ENCODE results near the gene TDRD1. TPM values are rescaled to one million over a fixed set of nuclear protein-coding genes. Genes with fewer than 3 reads are reported as not detected.

TDRD1 gene
- total RNA-seq, 2 donors from 2014 or later = 0.20 to 0.31 TPM

DNA sequence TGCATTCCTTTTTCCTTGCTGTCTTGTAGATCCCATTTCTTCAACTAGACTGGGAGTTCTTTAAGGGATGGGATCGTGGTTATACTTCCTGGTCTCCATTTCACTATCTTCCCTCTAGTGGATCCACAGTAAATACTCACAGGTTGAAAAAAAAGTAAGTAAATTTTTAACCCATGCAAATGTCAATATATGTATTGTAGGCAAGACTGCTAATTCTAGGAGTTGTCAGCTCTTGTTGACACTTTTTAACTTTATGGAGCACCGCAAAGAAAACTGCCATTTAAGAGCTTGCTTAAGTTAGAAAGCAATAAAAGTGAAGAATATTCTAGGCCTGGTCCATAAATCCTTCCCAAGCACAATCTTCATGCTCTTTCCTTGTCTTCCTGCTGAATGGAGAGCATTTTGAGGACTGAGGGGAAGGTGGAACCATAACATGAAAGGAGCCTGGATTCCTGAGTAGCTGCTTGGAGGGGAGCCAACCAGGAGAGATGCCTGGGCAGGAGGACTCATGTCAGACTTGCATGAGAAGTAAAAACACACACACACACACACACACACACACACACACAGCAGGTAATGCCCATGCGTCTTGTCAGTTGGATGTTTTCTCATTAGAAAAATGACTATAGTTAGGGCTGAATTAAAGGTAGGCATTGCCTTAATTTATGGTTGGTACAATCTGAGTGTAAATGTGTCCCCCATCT lies 92.1 kb downstream of the TDRD1 start:
- Mint-ChIP-seq H3K9me3 (no peaks in the 10 kb centered on the region), H3K36me3 (no peaks in the 10 kb centered on the region), H3K27ac (no peak overlapping the region)
- ATAC-seq (no peak), DNase-seq (ENCODE audit: low spot score in 2 of 2) (no peak)

DNA sequence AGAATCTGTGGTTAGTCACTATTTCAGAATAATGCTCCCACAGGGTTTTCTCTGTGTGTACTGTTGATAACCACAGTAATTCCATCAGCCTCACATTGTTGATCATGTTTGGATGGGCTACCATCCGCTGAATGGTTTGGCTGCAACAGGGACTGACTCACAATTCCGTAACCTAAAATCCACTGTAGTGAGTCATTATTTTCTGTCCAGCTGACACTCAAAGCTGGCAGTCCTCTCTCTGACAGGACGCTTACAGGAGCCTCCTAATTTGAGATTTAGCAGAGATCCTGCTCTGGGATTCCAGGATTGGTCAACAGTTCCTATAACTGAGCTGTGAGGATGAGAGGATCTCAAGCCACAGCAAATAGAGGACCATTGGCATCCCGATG lies 92.6 kb downstream of the TDRD1 start:
- no peaks in the 10 kb centered on the region for H3K9me3 Mint-ChIP-seq
- H3K36me3 Mint-ChIP-seq = no peaks in the 10 kb centered on the region
- DNase-seq (ENCODE audit: low spot score in 2 of 2) (no peak), ATAC-seq (no peak)
- H3K27ac Mint-ChIP-seq = no peak overlapping the region

DNA sequence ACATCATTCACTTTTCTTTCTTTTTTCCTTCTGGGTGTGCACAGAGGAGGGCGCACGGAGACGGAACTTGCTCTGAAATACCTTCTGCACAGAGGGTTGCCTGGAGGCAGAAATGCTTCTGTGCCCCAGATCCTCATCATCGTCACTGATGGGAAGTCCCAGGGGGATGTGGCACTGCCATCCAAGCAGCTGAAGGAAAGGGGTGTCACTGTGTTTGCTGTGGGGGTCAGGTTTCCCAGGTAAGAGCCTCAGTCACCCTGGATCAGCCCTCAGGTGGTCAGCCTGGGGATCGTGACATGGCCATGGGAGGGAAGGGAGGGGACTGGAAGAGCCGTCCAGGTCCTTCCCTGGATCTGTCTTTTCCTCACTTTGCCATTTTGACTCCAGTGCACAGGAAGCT lies 93.5 kb downstream of the TDRD1 start:
- no peak for DNase-seq (ENCODE audit: low spot score in 2 of 2)
- Mint-ChIP-seq H3K27ac (no peak overlapping the region), H3K36me3 (no peaks in the 10 kb centered on the region), H3K9me3 (no peaks in the 10 kb centered on the region)
- no peak for ATAC-seq

DNA sequence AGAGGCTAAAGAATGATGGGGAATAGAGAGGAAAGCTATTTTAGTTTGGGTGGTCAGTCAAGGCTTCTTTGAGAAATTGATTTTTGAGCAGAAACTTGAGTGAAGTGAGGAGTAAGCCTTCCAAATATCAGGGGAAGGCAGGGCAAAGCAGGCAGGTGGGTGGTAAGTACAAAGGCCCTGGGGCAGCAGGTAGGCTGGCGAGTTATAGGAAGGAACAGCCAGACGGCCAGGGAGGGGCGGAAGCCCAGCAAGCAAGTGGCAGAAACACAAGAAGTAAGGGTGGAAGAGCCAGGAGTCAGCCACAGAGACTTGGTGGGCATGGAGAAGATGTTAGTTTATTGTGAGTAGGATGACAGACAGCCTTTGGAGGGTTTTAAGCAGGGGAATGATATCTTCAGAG lies 94.8 kb downstream of the TDRD1 start:
- Mint-ChIP-seq H3K27ac (no peak overlapping the region), H3K9me3 (no peaks in the 10 kb centered on the region), H3K36me3 (no peaks in the 10 kb centered on the region)
- DNase-seq (ENCODE audit: low spot score in 2 of 2) (no peak), ATAC-seq (no peak)

DNA sequence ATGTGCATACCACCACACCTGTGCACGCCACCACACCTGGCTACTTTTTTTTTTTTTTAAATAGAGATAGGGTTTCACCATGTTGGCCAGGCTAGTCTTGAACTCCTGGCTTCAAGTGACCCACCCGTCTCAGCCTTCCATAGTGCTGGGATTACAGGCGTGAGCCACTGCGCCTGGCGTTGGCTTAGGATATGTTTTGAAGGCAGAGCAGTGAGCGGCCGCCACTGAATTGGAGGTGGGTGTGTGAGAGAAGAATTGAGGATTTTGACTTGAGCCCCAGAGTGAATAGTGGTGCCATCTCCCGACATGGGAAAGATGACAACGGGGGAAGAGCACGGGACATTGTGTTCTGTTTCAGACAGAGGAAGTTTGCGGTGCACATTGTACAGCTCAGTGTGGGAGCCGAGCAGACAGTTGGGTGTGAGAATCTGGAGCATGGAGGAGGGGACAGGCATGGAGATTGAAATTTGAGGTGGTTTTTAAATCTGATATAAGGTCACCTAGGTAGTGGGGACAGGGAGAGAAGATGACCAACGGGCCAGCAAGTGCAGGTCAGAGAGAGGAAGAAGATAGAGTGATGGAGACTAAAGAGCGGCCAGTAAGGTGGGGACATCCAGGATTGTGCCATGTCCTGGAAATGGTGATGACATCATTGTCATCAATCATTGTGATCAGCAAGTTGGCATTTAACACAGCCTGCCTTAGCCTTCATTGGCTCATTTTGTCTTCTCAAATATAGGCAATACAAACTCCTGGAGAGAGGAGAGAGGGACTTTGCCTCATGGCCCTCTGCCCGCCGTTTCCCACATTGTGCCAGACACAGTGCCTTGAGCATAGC lies 95.7 kb downstream of the TDRD1 start:
- H3K9me3 Mint-ChIP-seq = no peaks in the 10 kb centered on the region
- H3K36me3 Mint-ChIP-seq = no peaks in the 10 kb centered on the region
- no peak for ATAC-seq
- no peak overlapping the region for H3K27ac Mint-ChIP-seq
- no peak for DNase-seq (ENCODE audit: low spot score in 2 of 2)

DNA sequence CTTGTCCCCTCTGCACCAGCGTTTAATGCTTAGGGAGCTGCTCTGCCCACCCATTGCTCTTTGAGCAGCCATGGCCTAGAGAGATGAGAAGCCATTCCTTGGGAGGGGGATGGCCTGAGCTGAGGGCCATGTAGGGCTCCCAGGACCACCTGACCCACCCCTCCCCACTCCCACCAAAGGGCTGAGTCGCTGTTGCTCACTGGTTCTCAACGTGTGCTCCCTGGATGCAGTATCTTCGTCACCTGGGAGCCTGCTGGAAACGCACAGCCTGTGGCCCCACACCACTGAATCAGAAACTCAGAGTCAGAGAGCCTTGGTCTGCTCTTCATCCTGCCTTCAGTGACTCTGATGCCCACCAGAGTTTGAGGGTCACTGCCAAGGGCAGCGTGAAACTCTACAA lies 96.9 kb downstream of the TDRD1 start:
- no peak for ATAC-seq
- no peaks in the 10 kb centered on the region for H3K9me3 Mint-ChIP-seq
- DNase-seq (ENCODE audit: low spot score in 2 of 2) = no peak
- no peaks in the 10 kb centered on the region for H3K36me3 Mint-ChIP-seq
- no peak overlapping the region for H3K27ac Mint-ChIP-seq

DNA sequence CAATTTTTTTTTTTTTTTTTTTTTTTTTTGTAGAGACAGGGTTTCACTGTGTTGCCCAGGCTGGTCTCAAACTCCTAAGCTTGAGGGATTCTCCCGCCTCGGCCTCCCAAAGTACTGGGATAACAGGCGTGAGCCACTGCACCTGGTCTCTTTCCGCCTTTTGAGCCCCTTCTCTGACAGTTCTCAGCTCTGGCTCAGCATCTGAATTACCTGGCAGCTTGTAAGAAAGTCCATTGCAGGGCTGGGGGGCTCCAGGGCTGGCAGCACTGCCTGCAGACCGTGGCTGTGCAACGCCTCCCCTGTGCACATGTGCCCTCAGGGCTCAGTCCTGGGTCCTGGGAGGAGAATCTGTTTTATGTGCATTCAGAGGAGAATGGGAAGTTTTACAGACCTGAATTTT lies 97.5 kb downstream of the TDRD1 start:
- Mint-ChIP-seq H3K9me3 (no peaks in the 10 kb centered on the region), H3K36me3 (no peaks in the 10 kb centered on the region), H3K27ac (no peak overlapping the region)
- ATAC-seq = no peak
- DNase-seq (ENCODE audit: low spot score in 2 of 2) = no peak

DNA sequence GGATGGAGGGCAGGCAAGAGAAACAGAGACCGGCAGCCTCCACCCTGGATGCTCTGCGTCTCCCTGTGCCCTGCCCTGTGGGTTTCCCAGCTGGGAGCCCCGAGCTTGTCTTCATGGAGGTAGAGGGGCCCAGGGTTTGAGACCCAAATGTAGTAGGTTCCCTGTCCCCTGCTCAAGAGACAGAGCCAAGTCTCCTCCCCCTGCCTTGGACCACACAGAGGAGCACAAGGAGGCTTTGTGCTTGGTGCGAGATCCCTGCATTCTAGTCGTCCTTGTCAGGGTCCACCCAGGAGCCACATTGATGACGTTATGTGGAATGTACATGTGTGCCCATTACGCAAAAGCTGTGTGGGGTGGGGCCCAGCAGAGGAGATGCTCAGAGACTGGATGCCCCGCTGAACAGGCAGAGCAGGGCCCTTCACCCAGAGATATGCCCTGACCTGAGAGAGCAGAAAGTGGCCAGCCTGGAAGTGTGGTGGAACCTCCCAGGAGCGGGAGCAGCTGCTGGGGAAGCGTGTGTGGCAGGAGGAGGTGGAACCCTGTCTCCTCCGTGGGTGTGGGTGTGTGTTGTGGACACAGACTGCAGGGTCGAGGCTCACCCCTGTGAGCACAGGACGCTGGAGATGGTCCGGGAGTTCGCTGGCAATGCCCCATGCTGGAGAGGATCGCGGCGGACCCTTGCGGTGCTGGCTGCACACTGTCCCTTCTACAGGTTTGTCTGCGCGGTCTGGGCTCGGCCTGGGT lies 99.2 kb downstream of the TDRD1 start:
- ATAC-seq = no peak
- Mint-ChIP-seq H3K9me3 (no peaks in the 10 kb centered on the region), H3K27ac (no peak overlapping the region), H3K36me3 (no peaks in the 10 kb centered on the region)
- DNase-seq (ENCODE audit: low spot score in 2 of 2) = no peak

DNA sequence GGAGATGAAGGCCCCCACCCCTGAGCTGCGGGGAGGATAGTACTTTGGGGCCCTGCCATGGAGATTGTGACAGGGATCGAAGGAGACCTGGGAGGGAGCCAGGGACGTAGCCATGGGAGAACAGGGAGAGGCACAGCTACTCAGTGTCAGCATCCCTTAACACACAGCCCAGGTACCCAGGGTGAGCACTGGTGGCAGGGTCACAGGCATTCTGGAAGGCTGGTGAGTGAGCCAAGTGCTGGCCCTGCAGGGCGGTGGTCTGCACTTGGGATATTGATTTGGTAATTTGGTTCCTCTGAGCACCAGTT lies 99.7 kb downstream of the TDRD1 start:
- ATAC-seq = no peak
- no peaks in the 10 kb centered on the region for H3K9me3 Mint-ChIP-seq
- no peak for DNase-seq (ENCODE audit: low spot score in 2 of 2)
- H3K36me3 Mint-ChIP-seq = no peaks in the 10 kb centered on the region
- H3K27ac Mint-ChIP-seq = no peak overlapping the region

DNA sequence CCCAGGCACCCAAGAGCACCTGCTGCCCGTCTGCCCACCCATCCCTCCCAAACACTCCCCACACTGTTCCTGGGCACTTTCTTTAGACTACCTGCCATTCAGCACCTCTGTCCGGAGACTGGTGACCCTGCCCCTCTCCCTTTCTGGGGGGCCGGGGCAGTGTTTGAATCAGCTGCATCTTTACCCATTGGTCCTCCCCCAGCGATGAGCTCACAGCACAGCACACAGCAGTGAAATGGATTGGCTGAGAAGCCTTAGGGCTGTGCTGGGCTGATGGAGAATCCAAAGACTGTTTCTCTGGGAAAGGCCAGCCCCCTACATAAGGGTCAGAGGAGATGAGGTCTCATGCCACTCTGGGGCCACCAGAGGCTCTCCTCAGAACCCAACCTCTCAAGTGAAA lies 100.1 kb downstream of the TDRD1 start:
- no peak for ATAC-seq

DNA sequence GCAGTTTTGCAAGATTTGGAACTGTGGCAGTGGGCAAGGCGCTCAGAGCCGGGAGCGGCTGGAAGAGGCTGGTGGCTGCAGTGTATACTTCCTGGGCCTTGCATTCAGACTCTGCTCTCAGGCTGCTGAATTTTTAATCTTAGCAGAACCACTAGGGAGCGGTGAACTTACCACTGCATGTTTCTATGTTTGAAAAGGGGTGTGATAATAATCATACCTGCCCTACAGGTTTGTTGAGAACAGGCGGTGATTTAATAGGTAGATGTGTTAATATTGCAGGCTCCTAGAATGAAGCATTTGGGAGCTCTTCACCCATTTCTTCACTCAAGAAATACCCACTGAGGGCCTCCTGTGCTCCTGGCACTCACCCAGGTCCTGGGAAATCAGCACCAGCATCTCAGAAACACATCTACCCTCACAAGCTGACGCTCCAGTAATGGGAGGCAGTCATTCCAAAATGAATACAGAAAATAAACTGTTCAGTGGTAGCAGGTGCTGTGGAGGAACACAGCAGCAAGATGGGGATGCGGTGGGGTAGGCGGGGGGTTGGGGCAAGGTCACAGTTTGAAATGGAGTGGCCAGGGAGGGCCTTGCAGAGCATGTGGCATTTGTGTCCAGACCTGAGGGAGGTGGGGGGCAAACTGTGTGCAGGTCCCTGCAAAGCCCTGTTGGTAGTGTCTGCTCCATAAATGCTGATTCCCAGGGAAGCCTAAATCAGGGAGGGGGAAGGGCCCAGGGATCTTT lies 100.9 kb downstream of the TDRD1 start:
- no peak for DNase-seq (ENCODE audit: low spot score in 2 of 2)
- ATAC-seq = no peak
- H3K36me3 Mint-ChIP-seq = no peaks in the 10 kb centered on the region
- no peak overlapping the region for H3K27ac Mint-ChIP-seq
- H3K9me3 Mint-ChIP-seq = no peaks in the 10 kb centered on the region

More for the DNA sequence above, 100.1 kb downstream of the TDRD1 start:
- no peaks in the 10 kb centered on the region for H3K9me3 Mint-ChIP-seq
- DNase-seq (ENCODE audit: low spot score in 2 of 2) = no peak
- no peaks in the 10 kb centered on the region for H3K36me3 Mint-ChIP-seq
- H3K27ac Mint-ChIP-seq = no peak overlapping the region

DNA sequence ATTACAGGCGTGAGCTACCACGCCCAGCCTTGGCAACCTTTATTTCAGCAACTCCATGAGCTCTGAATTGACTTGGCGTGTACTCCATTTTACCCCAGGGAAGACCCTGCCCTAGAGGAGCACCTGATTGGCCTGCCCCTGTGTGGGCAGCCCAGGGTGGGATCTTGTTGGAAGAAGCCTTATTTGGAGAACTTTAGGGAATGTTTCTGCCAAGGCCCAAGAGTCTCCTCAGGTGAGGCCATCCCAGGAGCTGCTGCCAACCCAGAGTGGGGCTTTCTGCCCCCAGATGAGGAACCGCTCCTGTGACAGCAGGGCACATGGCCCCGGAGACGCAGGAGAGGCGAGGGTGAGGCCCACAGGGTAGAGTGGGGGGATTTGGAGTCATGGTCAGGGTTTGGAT lies 101.9 kb downstream of the TDRD1 start:
- ATAC-seq (no peak), DNase-seq (ENCODE audit: low spot score in 2 of 2) (no peak)
- Mint-ChIP-seq H3K9me3 (no peaks in the 10 kb centered on the region), H3K36me3 (no peaks in the 10 kb centered on the region), H3K27ac (no peak overlapping the region)

DNA sequence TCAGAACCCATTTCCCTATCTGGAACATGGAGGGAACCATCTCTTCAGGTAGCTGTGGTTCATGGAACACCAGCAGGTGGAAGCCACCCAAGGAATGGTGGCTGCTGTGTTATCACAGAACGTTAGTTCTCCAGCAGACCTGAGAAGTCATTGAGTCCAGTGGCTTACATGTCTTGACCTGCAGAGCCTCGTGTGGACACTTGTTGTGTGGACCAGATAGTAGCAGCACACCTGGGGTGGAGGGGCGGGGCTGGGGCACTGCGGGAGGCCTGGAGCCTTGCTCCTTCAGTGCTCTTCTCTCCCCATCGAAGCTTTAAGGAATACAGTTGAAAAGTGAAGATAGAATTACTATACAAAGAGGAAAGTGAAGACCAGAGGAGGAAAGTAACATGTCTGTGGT lies 102.3 kb downstream of the TDRD1 start:
- H3K27ac Mint-ChIP-seq = no peak overlapping the region
- DNase-seq (ENCODE audit: low spot score in 2 of 2) = no peak
- H3K36me3 Mint-ChIP-seq = no peaks in the 10 kb centered on the region
- H3K9me3 Mint-ChIP-seq = no peaks in the 10 kb centered on the region
- no peak for ATAC-seq

Other genes starting within 250 kb of the TDRD1 start
- not detected for gene ADRB1, start 135.5 kb upstream of the TDRD1 start, total RNA-seq
- 10 to 100 TPM in 1 of 2 donors, 1 to 10 TPM in 1; 9.0 to 25.3 TPM for gene CCDC186, start 5.2 kb upstream of the TDRD1 start, total RNA-seq
- under 1 TPM in 1 of 2 donors, not detected in 1; 0.08 TPM for gene VWA2, start 59.9 kb downstream of the TDRD1 start, total RNA-seq
- 1 to 10 TPM in 1 of 2 donors, under 1 TPM in 1; 0.98 to 2.7 TPM for gene AFAP1L2, start 225.1 kb downstream of the TDRD1 start, total RNA-seq